Measurements from ENCODE around the gene DOCK9. TPM values are rescaled to one million over a fixed set of nuclear protein-coding genes. Genes with fewer than 3 reads are reported as not detected.

DOCK9 gene
- total and polyA plus RNA-seq, 2 donors from 2014 or later, result 14.0 to 125 TPM

DNA sequence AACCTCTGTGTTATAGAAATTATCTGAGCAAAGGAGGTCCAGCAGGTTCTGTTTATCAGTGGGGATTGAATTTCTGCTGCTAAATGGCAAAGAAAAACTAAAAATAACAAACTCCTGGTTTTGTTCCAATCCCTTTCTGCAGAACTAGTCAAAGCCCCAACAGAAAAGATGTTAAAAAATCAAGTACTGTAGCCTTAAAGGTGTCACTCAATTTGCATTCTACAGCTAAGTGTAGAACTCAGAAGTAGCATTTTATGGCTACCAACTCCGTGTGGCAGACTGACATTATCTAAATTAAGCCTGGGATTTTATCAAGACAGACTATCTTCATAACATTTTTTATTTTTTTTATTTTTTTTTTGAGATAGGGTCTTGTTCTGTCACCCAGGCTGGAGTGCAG lies 133.8 kb downstream of the DOCK9 start:
- TF ChIP-seq CTCF (IDR thresholded peaks at IDR 0.05; ENCODE audit: borderline replicate concordance, extremely low read depth, insufficient read depth), result no peak
- Histone ChIP-seq H3K27ac (ENCODE audit: low read depth in 2 of 2, low read length in 2 of 2) (no peak overlapping the region), H3K4me1 (ENCODE audit: control insufficient read depth in 2 of 3, insufficient read depth in 2 of 3, low read depth in 1 of 3, low read length in 3 of 3) (no peaks in the 10 kb centered on the region), H3K9me3 (ENCODE audit: control insufficient read depth in 2 of 3, insufficient read depth in 1 of 3, low read length in 3 of 3) (no peaks in the 10 kb centered on the region), H3K27me3 (ENCODE audit: control insufficient read depth, insufficient read depth, low read length) (no peaks in the 10 kb centered on the region), H3K9ac (ENCODE audit: low read length in 3 of 3) (no peak overlapping the region), H3K36me3 (ENCODE audit: control insufficient read depth in 2 of 3, insufficient read depth in 3 of 3, low read length in 3 of 3) (peaks cover 0 to 9% (median 7%) of the 10 kb centered on the region in 3 donors), H3K4me3 (ENCODE audit: low read length in 3 of 3) (no peak overlapping the region)
- DNase-seq (no peak), FAIRE-seq (no peak)
- intact Hi-C loops (cut with DNase I), result no loop called here

DNA sequence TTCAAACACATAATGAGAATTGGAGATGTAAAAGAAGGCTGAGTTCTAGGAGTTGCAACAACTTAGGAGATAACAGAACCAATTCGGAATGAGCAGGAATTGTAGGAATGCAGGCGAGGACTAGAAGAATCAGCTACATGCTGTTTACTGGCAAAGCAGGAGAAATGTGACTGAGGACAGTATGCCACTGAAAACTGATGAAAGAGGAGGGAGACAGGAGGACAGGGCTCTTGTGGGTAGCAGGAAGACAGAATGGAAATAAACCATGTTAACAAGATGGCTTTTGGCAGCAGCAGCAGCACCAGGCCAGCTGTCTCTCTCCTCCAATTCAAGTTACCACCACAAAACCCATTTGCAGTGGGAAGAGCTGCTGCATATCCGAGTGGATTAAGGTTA lies 134.4 kb downstream of the DOCK9 start:
- H3K27me3 ChIP-seq (ENCODE audit: control insufficient read depth, insufficient read depth, low read length), result no peaks in the 10 kb centered on the region
- no peak overlapping the region for H3K9ac ChIP-seq (ENCODE audit: low read length in 3 of 3)
- no peak overlapping the region for H3K4me3 ChIP-seq (ENCODE audit: low read length in 3 of 3)
- H3K27ac ChIP-seq (ENCODE audit: low read depth in 2 of 2, low read length in 2 of 2), result no peak overlapping the region
- no peaks in the 10 kb centered on the region for H3K9me3 ChIP-seq (ENCODE audit: control insufficient read depth in 2 of 3, insufficient read depth in 1 of 3, low read length in 3 of 3)
- no peak for DNase-seq
- H3K4me1 ChIP-seq (ENCODE audit: control insufficient read depth in 2 of 3, insufficient read depth in 2 of 3, low read depth in 1 of 3, low read length in 3 of 3), result no peaks in the 10 kb centered on the region
- FAIRE-seq, result no peak
- intact Hi-C loops (cut with DNase I), result no loop called here
- no peak for TF ChIP-seq CTCF (IDR thresholded peaks at IDR 0.05; ENCODE audit: borderline replicate concordance, extremely low read depth, insufficient read depth)
- peaks cover 0 to 9% (median 7%) of the 10 kb centered on the region in 3 donors for H3K36me3 ChIP-seq (ENCODE audit: control insufficient read depth in 2 of 3, insufficient read depth in 3 of 3, low read length in 3 of 3)

DNA sequence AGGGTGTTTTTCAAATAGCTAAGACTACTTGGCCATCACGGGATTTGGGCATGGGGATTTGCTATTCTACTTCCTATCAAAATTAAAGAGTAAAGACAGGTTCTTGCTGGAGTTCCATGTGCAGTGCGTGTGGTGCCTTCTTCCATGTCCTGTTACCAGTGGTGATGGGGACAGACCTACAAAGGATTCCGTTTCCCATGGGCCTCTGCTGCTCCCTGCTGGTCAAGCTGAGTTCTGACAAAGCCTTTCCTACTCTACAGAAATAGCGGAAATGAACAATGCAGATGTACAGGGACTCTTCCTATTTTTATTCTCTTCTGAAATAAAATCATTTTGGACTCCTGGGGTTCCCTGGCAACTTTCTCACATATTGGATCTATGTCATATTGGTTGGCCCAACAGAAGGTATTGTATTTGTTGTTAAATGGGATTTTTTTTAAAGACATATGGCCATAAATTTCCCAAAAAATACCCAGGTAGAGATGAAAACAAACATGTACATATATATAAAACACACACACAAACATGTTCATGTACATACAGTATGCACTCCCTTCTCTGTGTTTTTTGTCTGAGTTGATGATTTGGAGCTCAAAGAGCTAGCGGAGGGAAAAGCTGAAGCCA lies 134.9 kb downstream of the DOCK9 start:
- TF ChIP-seq CTCF (IDR thresholded peaks at IDR 0.05; ENCODE audit: borderline replicate concordance, extremely low read depth, insufficient read depth), result peak; percentile 91
- DNase-seq (peak; percentile 81 to 90 (median 89)), FAIRE-seq (peak; percentile 46)
- H3K4me3 ChIP-seq (ENCODE audit: low read length in 3 of 3), result no peak overlapping the region
- peaks cover 0 to 9% (median 7%) of the 10 kb centered on the region in 3 donors for H3K36me3 ChIP-seq (ENCODE audit: control insufficient read depth in 2 of 3, insufficient read depth in 3 of 3, low read length in 3 of 3)
- H3K9ac ChIP-seq (ENCODE audit: low read length in 3 of 3), result no peak overlapping the region
- H3K27ac ChIP-seq (ENCODE audit: low read depth in 2 of 2, low read length in 2 of 2), result no peak overlapping the region
- H3K27me3 ChIP-seq (ENCODE audit: control insufficient read depth, insufficient read depth, low read length), result no peaks in the 10 kb centered on the region
- no peaks in the 10 kb centered on the region for H3K9me3 ChIP-seq (ENCODE audit: control insufficient read depth in 2 of 3, insufficient read depth in 1 of 3, low read length in 3 of 3)
- H3K4me1 ChIP-seq (ENCODE audit: control insufficient read depth in 2 of 3, insufficient read depth in 2 of 3, low read depth in 1 of 3, low read length in 3 of 3), result no peaks in the 10 kb centered on the region
- intact Hi-C loops (cut with DNase I), result no loop called here

- FAIRE-seq (no peak), DNase-seq (peak in 4 of 5 donors; percentile 62 to 71 (median 66))
- TF ChIP-seq CTCF (IDR thresholded peaks at IDR 0.05; ENCODE audit: borderline replicate concordance, extremely low read depth, insufficient read depth), result no peak
- H3K36me3 ChIP-seq (ENCODE audit: control insufficient read depth in 2 of 3, insufficient read depth in 3 of 3, low read length in 3 of 3), result peaks cover 0 to 9% (median 7%) of the 10 kb centered on the region in 3 donors
- no peaks in the 10 kb centered on the region for H3K9me3 ChIP-seq (ENCODE audit: control insufficient read depth in 2 of 3, insufficient read depth in 1 of 3, low read length in 3 of 3)
- H3K27me3 ChIP-seq (ENCODE audit: control insufficient read depth, insufficient read depth, low read length), result no peaks in the 10 kb centered on the region
- H3K4me3 ChIP-seq (ENCODE audit: low read length in 3 of 3), result no peak overlapping the region
- intact Hi-C loops (cut with DNase I), result no loop called here
- H3K9ac ChIP-seq (ENCODE audit: low read length in 3 of 3), result no peak overlapping the region
- no peaks in the 10 kb centered on the region for H3K4me1 ChIP-seq (ENCODE audit: control insufficient read depth in 2 of 3, insufficient read depth in 2 of 3, low read depth in 1 of 3, low read length in 3 of 3)
- H3K27ac ChIP-seq (ENCODE audit: low read depth in 2 of 2, low read length in 2 of 2), result no peak overlapping the region
Observed at GRCh38 chr13:98842070-98842469, 135.8 kb downstream of the DOCK9 start.

All from kidney (tissue), 14 donors.